ENCODE measurements around the gene CHTF18. TPM values are rescaled to one million over a fixed set of nuclear protein-coding genes. Genes with fewer than 3 reads are reported as not detected.

The CHTF18 gene
- polyA plus RNA-seq, 3 donors: 0.57 to 13.8 (median 2.2) TPM

DNA sequence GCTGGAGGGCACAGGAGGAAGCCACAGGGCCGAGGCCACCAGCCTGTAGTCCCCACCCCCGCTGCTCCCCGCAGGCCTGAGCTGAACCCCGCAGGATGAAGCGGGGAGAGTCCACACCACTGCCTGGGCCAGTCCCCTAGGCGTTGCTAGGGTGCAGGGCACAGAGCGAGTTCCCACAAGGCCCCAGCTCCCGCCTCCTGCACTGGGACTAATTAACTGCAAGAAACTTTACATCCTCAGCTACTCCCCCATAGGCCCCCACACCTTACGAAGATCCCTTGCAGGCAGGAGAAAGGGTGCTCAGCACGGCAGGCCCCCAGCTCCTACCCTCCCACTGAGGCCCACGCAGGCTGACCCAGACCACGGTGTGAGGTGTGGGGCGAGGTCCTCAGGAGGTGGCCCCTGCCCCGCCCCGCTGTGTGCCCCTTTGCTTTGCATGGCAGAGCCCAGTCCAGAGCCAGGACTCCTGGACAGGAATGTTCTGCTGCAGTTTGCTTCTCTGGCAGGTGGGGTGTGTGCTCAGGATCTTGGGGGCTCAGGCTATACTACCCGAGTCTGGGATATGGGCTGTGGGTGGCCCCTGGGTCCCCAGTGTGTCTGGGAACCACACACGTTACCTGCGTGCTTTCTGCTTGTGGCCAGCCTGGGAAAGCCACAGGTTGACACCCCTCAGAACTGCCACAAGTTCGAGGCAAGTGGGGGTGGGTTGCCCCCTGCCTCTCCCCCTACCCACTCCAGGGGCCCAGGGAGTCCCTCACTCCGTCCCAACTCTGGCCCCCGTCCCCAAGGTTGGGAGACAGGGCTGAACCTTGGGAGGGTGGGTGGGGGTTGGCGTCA is 10.9 kb downstream of the CHTF18 start:
- peaks cover 4 to 21% of the 10 kb centered on the region in 2 donors for H3K36me3 Mint-ChIP-seq

DNA sequence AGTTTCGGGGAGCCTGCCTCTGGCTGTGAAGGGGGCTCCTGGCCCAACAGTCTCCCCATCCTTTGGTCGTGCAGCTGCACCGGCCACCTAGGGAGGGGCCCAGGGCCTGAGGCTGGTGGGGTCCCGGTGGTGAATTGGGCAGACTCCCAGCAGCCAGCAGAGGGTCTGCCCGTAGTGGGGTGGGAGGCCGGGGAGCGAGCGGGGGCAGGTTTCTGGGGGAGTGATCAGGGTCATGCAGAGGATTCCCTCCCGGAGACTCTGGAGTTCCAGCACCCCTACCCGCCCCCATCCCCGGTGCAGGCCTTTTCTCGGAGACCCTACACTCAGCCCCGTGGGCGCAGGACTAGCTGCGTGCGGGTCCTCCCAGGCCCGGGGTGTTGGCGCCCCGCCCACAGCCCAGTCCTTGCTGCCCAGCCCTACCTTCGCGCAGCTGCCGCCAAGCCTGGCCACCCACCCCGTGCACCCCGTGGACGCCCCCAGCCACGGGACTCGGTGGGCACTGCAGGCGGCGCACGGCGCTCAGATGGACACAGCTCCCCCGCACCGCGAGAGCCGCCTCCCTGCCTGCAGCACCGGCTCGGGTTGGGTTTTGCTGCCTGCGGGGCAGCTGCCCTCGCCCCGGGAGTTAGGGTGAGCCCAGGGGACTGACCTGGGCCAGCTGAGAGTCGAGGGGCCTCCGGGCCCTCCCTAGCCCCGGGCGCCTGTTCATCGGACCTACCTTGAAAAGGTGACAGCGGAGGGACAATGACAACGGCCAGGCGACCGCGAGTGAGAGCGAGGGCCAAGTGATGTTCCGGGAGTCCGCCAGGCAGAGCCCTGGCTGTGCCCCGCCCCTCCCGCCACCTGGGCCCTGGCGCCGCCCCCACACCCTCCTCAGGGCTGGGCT is 11.8 kb downstream of the CHTF18 start, which contains the start of gene GNG13:
GNG13 (minus strand) TSS at position 787 of the 886 bp plus-strand sequence. CDS start 1,657 bp downstream, outside the sequence.
- TF ChIP-seq, protein P1, sequence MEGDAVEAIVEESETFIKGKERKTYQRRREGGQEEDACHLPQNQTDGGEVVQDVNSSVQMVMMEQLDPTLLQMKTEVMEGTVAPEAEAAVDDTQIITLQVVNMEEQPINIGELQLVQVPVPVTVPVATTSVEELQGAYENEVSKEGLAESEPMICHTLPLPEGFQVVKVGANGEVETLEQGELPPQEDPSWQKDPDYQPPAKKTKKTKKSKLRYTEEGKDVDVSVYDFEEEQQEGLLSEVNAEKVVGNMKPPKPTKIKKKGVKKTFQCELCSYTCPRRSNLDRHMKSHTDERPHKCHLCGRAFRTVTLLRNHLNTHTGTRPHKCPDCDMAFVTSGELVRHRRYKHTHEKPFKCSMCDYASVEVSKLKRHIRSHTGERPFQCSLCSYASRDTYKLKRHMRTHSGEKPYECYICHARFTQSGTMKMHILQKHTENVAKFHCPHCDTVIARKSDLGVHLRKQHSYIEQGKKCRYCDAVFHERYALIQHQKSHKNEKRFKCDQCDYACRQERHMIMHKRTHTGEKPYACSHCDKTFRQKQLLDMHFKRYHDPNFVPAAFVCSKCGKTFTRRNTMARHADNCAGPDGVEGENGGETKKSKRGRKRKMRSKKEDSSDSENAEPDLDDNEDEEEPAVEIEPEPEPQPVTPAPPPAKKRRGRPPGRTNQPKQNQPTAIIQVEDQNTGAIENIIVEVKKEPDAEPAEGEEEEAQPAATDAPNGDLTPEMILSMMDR (IDR thresholded peaks at IDR 0.05): no peak
- Mint-ChIP-seq H3K4me3 (no peak within 1 kb of the TSS), H3K4me1 (no peaks in the 10 kb centered on the region), H3K36me3 (peaks cover 4 to 21% of the 10 kb centered on the region in 2 donors), H3K9me3 (peaks cover 0 to 5% (median 0%) of the 10 kb centered on the region in 7 donors), H3K27me3 (ENCODE audit: low read depth in 3 of 3) (peaks cover 25 to 57% (median 27%) of the 10 kb centered on the region in 3 donors), H3K27ac (no peak within 1 kb of the TSS)
- H3K36me3 ChIP-seq (replicated peaks in 1 of 2; ENCODE audit: control insufficient read depth in 1 of 2, insufficient read depth in 2 of 2, low read length in 2 of 2): no peaks in the 10 kb centered on the region
- peaks cover 5 to 35% of the 10 kb centered on the region in 2 donors for H3K27me3 ChIP-seq (ENCODE audit: control insufficient read depth in 2 of 2, insufficient read depth in 2 of 2, low read length in 2 of 2)
- no peak within 1 kb of the TSS for H3K9ac ChIP-seq (ENCODE audit: insufficient read depth, low read length, poor library complexity, severe bottlenecking)
- no peak within 1 kb of the TSS for H3K4me3 ChIP-seq (replicated peaks in 1 of 3; ENCODE audit: low read depth in 2 of 3, low read length in 3 of 3)
- no peak within 1 kb of the TSS for H3K27ac ChIP-seq (ENCODE audit: low read depth in 1 of 2, low read length in 2 of 2)
- H3K79me2 ChIP-seq (ENCODE audit: insufficient read depth, low read length): no peaks in the 10 kb centered on the region
- intact Hi-C loops (cut with micrococcal nuclease): no loop called here
- no peak within 1 kb of the TSS for H3K4me2 ChIP-seq (replicated peaks; ENCODE audit: extremely low read depth, low read length, poor library complexity, severe bottlenecking)
- H2AFZ ChIP-seq (ENCODE audit: insufficient read depth, low read depth, low read length, poor library complexity, severe bottlenecking): no peak within 1 kb of the TSS
- 6% methylated on average over 56 of the region's 57 CpGs for WGBS (ENCODE audit: insufficient coverage)
- H3K4me1 ChIP-seq (ENCODE audit: control insufficient read depth in 1 of 2, insufficient read depth in 2 of 2, low read length in 2 of 2): no peaks in the 10 kb centered on the region
- no peaks in the 10 kb centered on the region for H3K9me3 ChIP-seq (replicated peaks in 1 of 2; ENCODE audit: control insufficient read depth in 1 of 2, insufficient read depth in 1 of 2, low read length in 2 of 2)
- no peaks in the 10 kb centered on the region for H4K20me1 ChIP-seq (ENCODE audit: insufficient read depth, low read length)
- no peak for DNase-seq

More for the DNA sequence above, 10.9 kb downstream of the CHTF18 start:
- H4K20me1 ChIP-seq (ENCODE audit: insufficient read depth, low read length): no peaks in the 10 kb centered on the region
- WGBS (ENCODE audit: insufficient coverage): 74% methylated on average over 14 of the region's 22 CpGs
- peaks cover 0 to 5% (median 0%) of the 10 kb centered on the region in 7 donors for H3K9me3 Mint-ChIP-seq
- peaks cover 5 to 35% of the 10 kb centered on the region in 2 donors for H3K27me3 ChIP-seq (ENCODE audit: control insufficient read depth in 2 of 2, insufficient read depth in 2 of 2, low read length in 2 of 2)
- no peak overlapping the region for H3K27ac Mint-ChIP-seq
- H3K4me3 ChIP-seq (replicated peaks in 1 of 3; ENCODE audit: low read depth in 2 of 3, low read length in 3 of 3): no peak overlapping the region
- no peaks in the 10 kb centered on the region for H3K36me3 ChIP-seq (replicated peaks in 1 of 2; ENCODE audit: control insufficient read depth in 1 of 2, insufficient read depth in 2 of 2, low read length in 2 of 2)
- H3K4me1 ChIP-seq (ENCODE audit: control insufficient read depth in 1 of 2, insufficient read depth in 2 of 2, low read length in 2 of 2): no peaks in the 10 kb centered on the region
- no peak overlapping the region for H3K9ac ChIP-seq (ENCODE audit: insufficient read depth, low read length, poor library complexity, severe bottlenecking)
- H2AFZ ChIP-seq (ENCODE audit: insufficient read depth, low read depth, low read length, poor library complexity, severe bottlenecking): no peak overlapping the region
- H3K79me2 ChIP-seq (ENCODE audit: insufficient read depth, low read length): no peaks in the 10 kb centered on the region
- intact Hi-C loops (cut with micrococcal nuclease): no loop called here
- no peak overlapping the region for H3K4me3 Mint-ChIP-seq
- no peaks in the 10 kb centered on the region for H3K4me1 Mint-ChIP-seq
- DNase-seq: no peak
- H3K4me2 ChIP-seq (replicated peaks; ENCODE audit: extremely low read depth, low read length, poor library complexity, severe bottlenecking): no peak overlapping the region
- H3K9me3 ChIP-seq (replicated peaks in 1 of 2; ENCODE audit: control insufficient read depth in 1 of 2, insufficient read depth in 1 of 2, low read length in 2 of 2): no peaks in the 10 kb centered on the region
- H3K27ac ChIP-seq (ENCODE audit: low read depth in 1 of 2, low read length in 2 of 2): no peak overlapping the region
- H3K27me3 Mint-ChIP-seq (ENCODE audit: low read depth in 3 of 3): peaks cover 25 to 53% (median 27%) of the 10 kb centered on the region in 3 donors
- TF ChIP-seq, protein P1 (IDR thresholded peaks at IDR 0.05): no peak
